Erythroblast (primary cell): Measurements from ENCODE around the gene NAPA.

Source experiments
- GATA1 ChIP-seq: IDR thresholded peaks from 2 replicates; pipeline ENCODE4 v1.6.1; 2011; ENCODE audit warnings: low read depth, mild to moderate bottlenecking, control low read depth, low read length, moderate library complexity
- POLR2A ChIP-seq: IDR thresholded peaks from 2 replicates; pipeline ENCODE4 v1.6.1; 2011; ENCODE audit warnings: mild to moderate bottlenecking, low read length

DNA sequence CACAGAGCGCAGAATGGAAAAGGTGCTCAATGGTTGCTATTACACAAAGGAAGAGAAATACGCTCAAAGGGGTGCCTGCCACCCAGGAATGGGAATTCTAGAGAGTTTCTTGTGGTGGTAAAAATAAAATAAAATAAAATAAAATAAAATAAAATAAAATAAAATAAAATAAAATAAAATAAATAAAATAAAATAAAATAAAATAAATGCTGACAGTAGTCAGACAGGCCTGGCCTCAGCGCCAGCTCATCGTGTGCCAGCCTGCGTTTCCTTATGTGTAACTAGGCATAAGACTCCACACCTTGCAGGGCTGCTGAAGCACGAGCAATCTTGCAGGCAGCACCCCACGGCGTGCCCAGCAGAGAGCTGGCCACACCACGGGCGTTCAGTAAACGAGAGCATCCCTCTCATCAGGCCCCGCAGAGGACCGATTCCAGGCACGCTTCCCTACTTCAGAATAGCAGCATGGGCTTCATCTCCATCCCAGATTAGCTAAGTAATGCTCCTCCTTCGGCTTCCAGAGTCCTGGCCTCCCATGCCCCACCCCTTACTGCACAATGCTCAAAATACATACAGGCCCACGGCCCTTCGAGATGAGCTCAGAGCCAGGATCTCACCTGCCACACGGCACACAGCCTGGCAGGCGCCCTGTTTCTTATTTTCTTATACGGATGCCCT lies 5.6 kb downstream of the NAPA start:
- TF ChIP-seq POLR2A (no peak), GATA1 (no peak)
